HEK293 (cell line): ENCODE data around the gene AKR1C1.

Source experiments
- CTCF ChIA-PET: fragments of 350-600 bp; formaldehyde crosslinking; extraction: SDS; loops from one replicate; lab custom pipeline; 2021; ENCODE audit warnings: antibody characterized with exemption; lab: Yijun Ruan, JAX
- POLR2A ChIA-PET: fragments of 300-600 bp; formaldehyde crosslinking; extraction: SDS; loops from one replicate; lab custom pipeline; 2020; ENCODE audit warnings: antibody characterized with exemption, inconsistent platforms; lab: Yijun Ruan, JAX
- H3K27ac ChIP-seq: fragments of 200-500 bp; sonication (Bioruptor generic); 2 replicates; pipeline ENCODE4 v1.5.1; 2014; ENCODE audit warnings: low read depth, low read length, control low read depth, inconsistent platforms; ENCODE audit errors: extremely low read depth
- H3K36me3 ChIP-seq, 2 experiments: fragments of 200-500 bp in 1 of 2; sonication (Bioruptor generic) in 1 of 2; 1 replicate in 1 of 2; 2 replicates in 1 of 2; pipeline ENCODE4 v1.5.1; 2014 to 2017; ENCODE audit warnings: inconsistent platforms in 2 of 2, low read length in 2 of 2; ENCODE audit not compliant: control insufficient read depth in 2 of 2, insufficient read depth in 1 of 2
- H3K4me1 ChIP-seq: fragments of 200-500 bp; sonication (Bioruptor generic); 2 replicates; pipeline ENCODE4 v1.5.1; 2014; ENCODE audit warnings: mild to moderate bottlenecking, low read length, inconsistent platforms; ENCODE audit not compliant: control insufficient read depth, insufficient read depth
- H3K4me3 ChIP-seq: 2 replicates; pipeline ENCODE4 v1.5.1; 2011; ENCODE audit warnings: low read depth, mild to moderate bottlenecking, control low read depth, low read length, moderate library complexity
- H3K9me3 ChIP-seq: fragments of 200-500 bp; sonication (Bioruptor generic); 2 replicates; pipeline ENCODE4 v1.5.1; 2014; ENCODE audit warnings: low read depth, low read length, inconsistent platforms; ENCODE audit not compliant: control insufficient read depth, insufficient read depth
- ZFP3 ChIP-seq: fragments of 450-650 bp; formaldehyde crosslinking; IDR thresholded peaks from 2 replicates; pipeline ENCODE4 v1.5.1; 2016; ENCODE audit warnings: low read depth, missing biosample characterization, missing genetic modification characterization
- ZNF19 ChIP-seq: fragments of 450-650 bp; formaldehyde crosslinking; IDR thresholded peaks from 2 replicates; pipeline ENCODE4; 2016; ENCODE audit warnings: missing biosample characterization, missing genetic modification characterization, low read depth
- ZNF239 ChIP-seq: fragments of 450-650 bp; formaldehyde crosslinking; IDR thresholded peaks from 2 replicates; pipeline ENCODE4 v1.5.1; 2016; ENCODE audit warnings: missing biosample characterization, missing genetic modification characterization
- ZNF311 ChIP-seq: fragments of 450-650 bp; formaldehyde crosslinking; IDR thresholded peaks from 2 replicates; pipeline ENCODE4 v1.5.1; 2017; ENCODE audit warnings: missing biosample characterization, missing genetic modification characterization, borderline replicate concordance
- ZNF354C ChIP-seq: fragments of 450-650 bp; formaldehyde crosslinking; IDR thresholded peaks from 2 replicates; pipeline ENCODE4 v1.5.1; 2016; ENCODE audit warnings: missing biosample characterization, missing genetic modification characterization, low read depth, borderline replicate concordance
- ZNF426 ChIP-seq: fragments of 450-650 bp; formaldehyde crosslinking; IDR thresholded peaks from 2 replicates; pipeline ENCODE4 v1.5.1; 2017; ENCODE audit warnings: missing biosample characterization, missing genetic modification characterization, mild to moderate bottlenecking, inconsistent platforms, moderate library complexity
- ZNF433 ChIP-seq: fragments of 450-650 bp; formaldehyde crosslinking; IDR thresholded peaks from 2 replicates; pipeline ENCODE4 v1.5.1; 2016; ENCODE audit warnings: missing biosample characterization, missing genetic modification characterization, low read depth
- ZNF521 ChIP-seq: fragments of 450-650 bp; formaldehyde crosslinking; IDR thresholded peaks from 2 replicates; pipeline ENCODE4 v1.5.1; 2017; ENCODE audit warnings: missing biosample characterization, mild to moderate bottlenecking, missing genetic modification characterization
- ZNF548 ChIP-seq: fragments of 450-650 bp; formaldehyde crosslinking; IDR thresholded peaks from 2 replicates; pipeline ENCODE4 v1.5.1; 2016; ENCODE audit warnings: missing biosample characterization, missing genetic modification characterization
- ZNF560 ChIP-seq: fragments of 450-650 bp; formaldehyde crosslinking; IDR thresholded peaks from 2 replicates; pipeline ENCODE4 v1.5.1; 2017; ENCODE audit warnings: missing biosample characterization, missing genetic modification characterization, borderline replicate concordance
- ZNF600 ChIP-seq: fragments of 450-650 bp; formaldehyde crosslinking; IDR thresholded peaks from 2 replicates; pipeline ENCODE4 v1.5.1; 2016; ENCODE audit warnings: missing biosample characterization, missing genetic modification characterization
- ZNF624 ChIP-seq: fragments of 450-650 bp; formaldehyde crosslinking; IDR thresholded peaks from 2 replicates; pipeline ENCODE4 v1.5.1; 2017; ENCODE audit warnings: missing biosample characterization, missing genetic modification characterization
- ZXDB ChIP-seq: fragments of 450-650 bp; formaldehyde crosslinking; IDR thresholded peaks from 2 replicates; pipeline ENCODE4 v1.5.1; 2016; ENCODE audit warnings: missing biosample characterization, missing genetic modification characterization
- TF ChIP-seq, protein P1 (sequence below): fragments of 450-650 bp; formaldehyde crosslinking; IDR thresholded peaks from 2 replicates; pipeline ENCODE4 v1.5.1; 2016; ENCODE audit warnings: missing biosample characterization, missing genetic modification characterization
- TF ChIP-seq, protein P2 (sequence below): fragments of 450-650 bp; formaldehyde crosslinking; IDR thresholded peaks from 2 replicates; pipeline ENCODE4 v1.5.1; 2016; ENCODE audit warnings: missing biosample characterization, missing genetic modification characterization
- TF ChIP-seq, protein P3 (sequence below): fragments of 450-650 bp; formaldehyde crosslinking; IDR thresholded peaks from 2 replicates; pipeline ENCODE4 v1.5.1; 2017; ENCODE audit warnings: missing biosample characterization, missing genetic modification characterization
- TF ChIP-seq, protein P4 (sequence below): fragments of 450-650 bp; formaldehyde crosslinking; IDR thresholded peaks from 2 replicates; pipeline ENCODE4 v1.5.1; 2016; ENCODE audit warnings: missing biosample characterization, missing genetic modification characterization, low read depth
- TF ChIP-seq, protein P5 (sequence below): fragments of 450-650 bp; formaldehyde crosslinking; IDR thresholded peaks from 2 replicates; pipeline ENCODE4 v1.5.1; 2016; ENCODE audit warnings: missing biosample characterization, missing genetic modification characterization
- TF ChIP-seq, protein P6 (sequence below): fragments of 450-650 bp; IDR thresholded peaks from 2 replicates; pipeline ENCODE4 v1.5.1; 2018; ENCODE audit warnings: missing biosample characterization, missing genetic modification characterization
- TF ChIP-seq, protein P7 (sequence below): fragments of 450-650 bp; formaldehyde crosslinking; IDR thresholded peaks from 2 replicates; pipeline ENCODE4 v1.5.1; 2016; ENCODE audit warnings: missing biosample characterization, missing genetic modification characterization
- TF ChIP-seq, protein P8 (sequence below): fragments of 450-650 bp; formaldehyde crosslinking; IDR thresholded peaks from 2 replicates; pipeline ENCODE4 v1.5.1; 2016; ENCODE audit warnings: missing biosample characterization, missing genetic modification characterization
- TF ChIP-seq, protein P9 (sequence below): fragments of 450-650 bp; formaldehyde crosslinking; IDR thresholded peaks from 2 replicates; pipeline ENCODE4 v1.5.1; 2016; ENCODE audit warnings: missing biosample characterization, missing genetic modification characterization

Gene AKR1C1

DNA sequence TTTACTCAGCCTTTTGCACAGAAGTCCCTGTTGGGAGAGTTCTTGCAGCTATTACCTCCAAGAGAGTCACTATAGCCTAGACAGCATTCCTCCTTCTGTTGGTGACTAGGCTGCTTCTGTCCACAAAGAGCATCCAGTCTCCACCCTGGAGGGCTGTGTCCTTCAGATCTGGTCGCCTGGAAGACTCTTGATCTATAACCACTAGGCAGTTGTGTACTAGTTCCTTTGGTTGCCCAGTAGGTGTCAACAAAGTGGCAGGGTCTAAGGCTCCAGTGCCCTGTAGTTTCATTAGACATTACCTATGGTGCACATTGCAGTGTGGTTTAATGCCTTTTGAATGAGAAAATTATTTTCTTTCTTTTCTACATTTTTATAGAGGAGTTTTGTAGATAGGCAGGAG is 51.7 kb downstream of the AKR1C1 start:
- H3K4me1 ChIP-seq: no peaks in the 10 kb centered on the region
- H3K27ac ChIP-seq: no peak overlapping the region
- no peak overlapping the region for H3K4me3 ChIP-seq
- H3K36me3 ChIP-seq: no peaks in the 10 kb centered on the region
- CTCF ChIA-PET: no interaction called here
- no peak for TF ChIP-seq ZNF239 (tag by site-specific recombination)
- TF ChIP-seq ZNF548: no peak
- TF ChIP-seq ZXDB (tag by site-specific recombination): no peak
- TF ChIP-seq ZNF19 (tag by site-specific recombination): no peak
- no peak for TF ChIP-seq ZFP3
- TF ChIP-seq ZNF426: no peak
- TF ChIP-seq, protein P1, sequence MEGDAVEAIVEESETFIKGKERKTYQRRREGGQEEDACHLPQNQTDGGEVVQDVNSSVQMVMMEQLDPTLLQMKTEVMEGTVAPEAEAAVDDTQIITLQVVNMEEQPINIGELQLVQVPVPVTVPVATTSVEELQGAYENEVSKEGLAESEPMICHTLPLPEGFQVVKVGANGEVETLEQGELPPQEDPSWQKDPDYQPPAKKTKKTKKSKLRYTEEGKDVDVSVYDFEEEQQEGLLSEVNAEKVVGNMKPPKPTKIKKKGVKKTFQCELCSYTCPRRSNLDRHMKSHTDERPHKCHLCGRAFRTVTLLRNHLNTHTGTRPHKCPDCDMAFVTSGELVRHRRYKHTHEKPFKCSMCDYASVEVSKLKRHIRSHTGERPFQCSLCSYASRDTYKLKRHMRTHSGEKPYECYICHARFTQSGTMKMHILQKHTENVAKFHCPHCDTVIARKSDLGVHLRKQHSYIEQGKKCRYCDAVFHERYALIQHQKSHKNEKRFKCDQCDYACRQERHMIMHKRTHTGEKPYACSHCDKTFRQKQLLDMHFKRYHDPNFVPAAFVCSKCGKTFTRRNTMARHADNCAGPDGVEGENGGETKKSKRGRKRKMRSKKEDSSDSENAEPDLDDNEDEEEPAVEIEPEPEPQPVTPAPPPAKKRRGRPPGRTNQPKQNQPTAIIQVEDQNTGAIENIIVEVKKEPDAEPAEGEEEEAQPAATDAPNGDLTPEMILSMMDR: no peak
- TF ChIP-seq ZNF433 (tag by site-specific recombination): no peak
- TF ChIP-seq, protein P2, sequence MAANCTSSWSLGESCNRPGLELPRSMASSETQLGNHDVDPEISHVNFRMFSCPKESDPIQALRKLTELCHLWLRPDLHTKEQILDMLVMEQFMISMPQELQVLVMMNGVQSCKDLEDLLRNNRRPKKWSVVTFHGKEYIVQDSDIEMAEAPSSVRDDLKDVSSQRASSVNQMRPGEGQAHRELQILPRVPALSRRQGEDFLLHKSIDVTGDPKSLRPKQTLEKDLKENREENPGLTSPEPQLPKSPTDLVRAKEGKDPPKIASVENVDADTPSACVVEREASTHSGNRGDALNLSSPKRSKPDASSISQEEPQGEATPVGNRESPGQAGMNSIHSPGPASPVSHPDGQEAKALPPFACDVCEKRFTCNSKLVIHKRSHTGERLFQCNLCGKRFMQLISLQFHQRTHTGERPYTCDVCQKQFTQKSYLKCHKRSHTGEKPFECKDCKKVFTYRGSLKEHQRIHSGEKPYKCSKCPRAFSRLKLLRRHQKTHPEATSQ (tag by site-specific recombination): no peak
- TF ChIP-seq, protein P3, sequence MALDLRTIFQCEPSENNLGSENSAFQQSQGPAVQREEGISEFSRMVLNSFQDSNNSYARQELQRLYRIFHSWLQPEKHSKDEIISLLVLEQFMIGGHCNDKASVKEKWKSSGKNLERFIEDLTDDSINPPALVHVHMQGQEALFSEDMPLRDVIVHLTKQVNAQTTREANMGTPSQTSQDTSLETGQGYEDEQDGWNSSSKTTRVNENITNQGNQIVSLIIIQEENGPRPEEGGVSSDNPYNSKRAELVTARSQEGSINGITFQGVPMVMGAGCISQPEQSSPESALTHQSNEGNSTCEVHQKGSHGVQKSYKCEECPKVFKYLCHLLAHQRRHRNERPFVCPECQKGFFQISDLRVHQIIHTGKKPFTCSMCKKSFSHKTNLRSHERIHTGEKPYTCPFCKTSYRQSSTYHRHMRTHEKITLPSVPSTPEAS: no peak
- TF ChIP-seq ZNF354C (tag by site-specific recombination): no peak
- TF ChIP-seq ZNF600 (tag by site-specific recombination): no peak
- TF ChIP-seq, protein P4, sequence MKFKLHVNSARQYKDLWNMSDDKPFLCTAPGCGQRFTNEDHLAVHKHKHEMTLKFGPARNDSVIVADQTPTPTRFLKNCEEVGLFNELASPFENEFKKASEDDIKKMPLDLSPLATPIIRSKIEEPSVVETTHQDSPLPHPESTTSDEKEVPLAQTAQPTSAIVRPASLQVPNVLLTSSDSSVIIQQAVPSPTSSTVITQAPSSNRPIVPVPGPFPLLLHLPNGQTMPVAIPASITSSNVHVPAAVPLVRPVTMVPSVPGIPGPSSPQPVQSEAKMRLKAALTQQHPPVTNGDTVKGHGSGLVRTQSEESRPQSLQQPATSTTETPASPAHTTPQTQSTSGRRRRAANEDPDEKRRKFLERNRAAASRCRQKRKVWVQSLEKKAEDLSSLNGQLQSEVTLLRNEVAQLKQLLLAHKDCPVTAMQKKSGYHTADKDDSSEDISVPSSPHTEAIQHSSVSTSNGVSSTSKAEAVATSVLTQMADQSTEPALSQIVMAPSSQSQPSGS: no peak
- TF ChIP-seq, protein P5, sequence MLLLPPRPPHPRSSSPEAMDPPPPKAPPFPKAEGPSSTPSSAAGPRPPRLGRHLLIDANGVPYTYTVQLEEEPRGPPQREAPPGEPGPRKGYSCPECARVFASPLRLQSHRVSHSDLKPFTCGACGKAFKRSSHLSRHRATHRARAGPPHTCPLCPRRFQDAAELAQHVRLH (tag by site-specific recombination): no peak
- TF ChIP-seq ZNF521 (tag by site-specific recombination): no peak
- no peak for TF ChIP-seq ZNF311 (tag by site-specific recombination)
- TF ChIP-seq ZNF624: no peak
- TF ChIP-seq, protein P6, sequence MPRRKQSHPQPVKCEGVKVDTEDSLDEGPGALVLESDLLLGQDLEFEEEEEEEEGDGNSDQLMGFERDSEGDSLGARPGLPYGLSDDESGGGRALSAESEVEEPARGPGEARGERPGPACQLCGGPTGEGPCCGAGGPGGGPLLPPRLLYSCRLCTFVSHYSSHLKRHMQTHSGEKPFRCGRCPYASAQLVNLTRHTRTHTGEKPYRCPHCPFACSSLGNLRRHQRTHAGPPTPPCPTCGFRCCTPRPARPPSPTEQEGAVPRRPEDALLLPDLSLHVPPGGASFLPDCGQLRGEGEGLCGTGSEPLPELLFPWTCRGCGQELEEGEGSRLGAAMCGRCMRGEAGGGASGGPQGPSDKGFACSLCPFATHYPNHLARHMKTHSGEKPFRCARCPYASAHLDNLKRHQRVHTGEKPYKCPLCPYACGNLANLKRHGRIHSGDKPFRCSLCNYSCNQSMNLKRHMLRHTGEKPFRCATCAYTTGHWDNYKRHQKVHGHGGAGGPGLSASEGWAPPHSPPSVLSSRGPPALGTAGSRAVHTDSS (tag by site-specific recombination): no peak
- TF ChIP-seq, all 188 proteins: peak for 0
- POLR2A ChIA-PET: no interaction called here
- no peaks in the 10 kb centered on the region for H3K9me3 ChIP-seq

DNA sequence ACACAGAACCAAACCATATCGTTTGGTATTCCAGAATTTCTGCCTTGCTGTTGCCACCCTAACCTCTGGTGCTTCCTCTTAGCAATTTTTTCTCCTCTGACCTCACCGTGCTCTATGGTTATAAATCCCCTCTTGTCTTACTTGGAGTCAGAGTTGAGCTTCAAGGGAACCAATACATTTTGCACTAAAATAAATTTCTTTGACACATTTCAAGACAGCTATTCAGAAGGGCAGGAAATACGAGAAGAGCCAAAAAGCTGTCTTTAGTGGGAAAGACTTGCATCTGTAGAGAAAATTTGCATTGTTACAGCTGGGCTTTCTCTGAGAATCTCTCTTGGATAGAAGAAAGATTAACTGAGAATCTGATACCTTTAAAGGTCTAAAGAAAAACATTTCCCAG is 54.9 kb downstream of the AKR1C1 start:
- Histone ChIP-seq H3K4me1 (no peaks in the 10 kb centered on the region), H3K9me3 (no peaks in the 10 kb centered on the region), H3K36me3 (no peaks in the 10 kb centered on the region), H3K4me3 (no peak overlapping the region), H3K27ac (no peak overlapping the region)
- CTCF ChIA-PET: no interaction called here
- POLR2A ChIA-PET: no interaction called here
- TF ChIP-seq, protein P7, sequence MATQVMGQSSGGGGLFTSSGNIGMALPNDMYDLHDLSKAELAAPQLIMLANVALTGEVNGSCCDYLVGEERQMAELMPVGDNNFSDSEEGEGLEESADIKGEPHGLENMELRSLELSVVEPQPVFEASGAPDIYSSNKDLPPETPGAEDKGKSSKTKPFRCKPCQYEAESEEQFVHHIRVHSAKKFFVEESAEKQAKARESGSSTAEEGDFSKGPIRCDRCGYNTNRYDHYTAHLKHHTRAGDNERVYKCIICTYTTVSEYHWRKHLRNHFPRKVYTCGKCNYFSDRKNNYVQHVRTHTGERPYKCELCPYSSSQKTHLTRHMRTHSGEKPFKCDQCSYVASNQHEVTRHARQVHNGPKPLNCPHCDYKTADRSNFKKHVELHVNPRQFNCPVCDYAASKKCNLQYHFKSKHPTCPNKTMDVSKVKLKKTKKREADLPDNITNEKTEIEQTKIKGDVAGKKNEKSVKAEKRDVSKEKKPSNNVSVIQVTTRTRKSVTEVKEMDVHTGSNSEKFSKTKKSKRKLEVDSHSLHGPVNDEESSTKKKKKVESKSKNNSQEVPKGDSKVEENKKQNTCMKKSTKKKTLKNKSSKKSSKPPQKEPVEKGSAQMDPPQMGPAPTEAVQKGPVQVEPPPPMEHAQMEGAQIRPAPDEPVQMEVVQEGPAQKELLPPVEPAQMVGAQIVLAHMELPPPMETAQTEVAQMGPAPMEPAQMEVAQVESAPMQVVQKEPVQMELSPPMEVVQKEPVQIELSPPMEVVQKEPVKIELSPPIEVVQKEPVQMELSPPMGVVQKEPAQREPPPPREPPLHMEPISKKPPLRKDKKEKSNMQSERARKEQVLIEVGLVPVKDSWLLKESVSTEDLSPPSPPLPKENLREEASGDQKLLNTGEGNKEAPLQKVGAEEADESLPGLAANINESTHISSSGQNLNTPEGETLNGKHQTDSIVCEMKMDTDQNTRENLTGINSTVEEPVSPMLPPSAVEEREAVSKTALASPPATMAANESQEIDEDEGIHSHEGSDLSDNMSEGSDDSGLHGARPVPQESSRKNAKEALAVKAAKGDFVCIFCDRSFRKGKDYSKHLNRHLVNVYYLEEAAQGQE: no peak
- TF ChIP-seq, protein P8, sequence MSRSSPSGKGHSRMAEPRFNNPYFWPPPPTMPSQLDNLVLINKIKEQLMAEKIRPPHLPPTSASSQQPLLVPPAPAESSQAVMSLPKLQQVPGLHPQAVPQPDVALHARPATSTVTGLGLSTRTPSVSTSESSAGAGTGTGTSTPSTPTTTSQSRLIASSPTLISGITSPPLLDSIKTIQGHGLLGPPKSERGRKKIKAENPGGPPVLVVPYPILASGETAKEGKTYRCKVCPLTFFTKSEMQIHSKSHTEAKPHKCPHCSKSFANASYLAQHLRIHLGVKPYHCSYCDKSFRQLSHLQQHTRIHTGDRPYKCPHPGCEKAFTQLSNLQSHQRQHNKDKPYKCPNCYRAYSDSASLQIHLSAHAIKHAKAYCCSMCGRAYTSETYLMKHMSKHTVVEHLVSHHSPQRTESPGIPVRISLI (tag by site-specific recombination): no peak
- TF ChIP-seq, protein P9, sequence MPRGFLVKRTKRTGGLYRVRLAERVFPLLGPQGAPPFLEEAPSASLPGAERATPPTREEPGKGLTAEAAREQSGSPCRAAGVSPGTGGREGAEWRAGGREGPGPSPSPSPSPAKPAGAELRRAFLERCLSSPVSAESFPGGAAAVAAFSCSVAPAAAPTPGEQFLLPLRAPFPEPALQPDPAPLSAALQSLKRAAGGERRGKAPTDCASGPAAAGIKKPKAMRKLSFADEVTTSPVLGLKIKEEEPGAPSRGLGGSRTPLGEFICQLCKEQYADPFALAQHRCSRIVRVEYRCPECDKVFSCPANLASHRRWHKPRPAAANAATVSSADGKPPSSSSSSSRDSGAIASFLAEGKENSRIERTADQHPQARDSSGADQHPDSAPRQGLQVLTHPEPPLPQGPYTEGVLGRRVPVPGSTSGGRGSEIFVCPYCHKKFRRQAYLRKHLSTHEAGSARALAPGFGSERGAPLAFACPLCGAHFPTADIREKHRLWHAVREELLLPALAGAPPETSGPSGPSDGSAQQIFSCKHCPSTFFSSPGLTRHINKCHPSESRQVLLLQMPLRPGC (tag by site-specific recombination): no peak
- TF ChIP-seq ZNF560 (tag by site-specific recombination): no peak
